Endothelial cell of umbilical vein (primary cell): ENCODE results near the gene KLHL6.

Source experiments
- CTCF ChIP-seq, 2 donors: IDR thresholded peaks; 1 replicate in 1 of 2; 2 replicates in 1 of 2; pipeline ENCODE4 v1.5.1; 2011; ENCODE audit warnings: low read length in 2 of 2, mild to moderate bottlenecking in 2 of 2, moderate library complexity in 2 of 2, control low read depth in 1 of 2, inconsistent platforms in 1 of 2, low read depth in 1 of 2; ENCODE audit not compliant: insufficient read depth in 1 of 2; ENCODE audit errors: extremely low read depth in 1 of 2
- MAX ChIP-seq: IDR thresholded peaks from 2 replicates; pipeline ENCODE4 v1.6.1; 2011; ENCODE audit not compliant: insufficient read depth, insufficient read length
- MYC ChIP-seq: IDR thresholded peaks from one replicate; pipeline ENCODE4 v1.6.1; 2011; ENCODE audit warnings: mild to moderate bottlenecking, low read depth, low read length
- POLR2A ChIP-seq: IDR thresholded peaks from 2 replicates; pipeline ENCODE4 v1.6.1; 2012; ENCODE audit warnings: low read depth, mild to moderate bottlenecking, control low read depth, low read length
- POLR2AphosphoS5 ChIP-seq: IDR thresholded peaks from 2 replicates; pipeline ENCODE4 v1.6.1; 2012; ENCODE audit warnings: low read depth, mild to moderate bottlenecking, control low read depth, low read length, moderate library complexity; ENCODE audit not compliant: insufficient read depth

GRCh38 chr3:183551930-183552329, 3.6 kb downstream of the KLHL6 start:
- TF ChIP-seq CTCF (IDR thresholded peaks at IDR 0.05; ENCODE audit: extremely low read depth in 1 of 2, insufficient read depth in 1 of 2, low read depth in 1 of 2, low read length in 2 of 2) (no peak), POLR2A (no peak), MYC (no peak), MAX (no peak), POLR2AphosphoS5 (no peak)
